Activated CD4-positive, alpha-beta T cell treated with anti-CD3 and anti-CD28 coated beads, Interleukin-2, Interleukin-6, amounts not matched to agents 100 ng/mL and 50 ng/mL, durations not matched to agents 16 hours and 8 hours (primary cell): ENCODE data around the gene LRRC2.
A peak's percentile ranks its signal among the peaks of the same experiment; 100 is the strongest.
"Not testable (repeated sequence)": the region's sequence is repeated elsewhere in the genome, so short reads cannot be mapped to it uniquely, and the experiment has no call there.

Source experiments
- DNase-seq: peaks from one replicate; pipeline ENCODE4 v3.0.0-alpha.2; 2020

LRRC2 gene

GRCh38 chr3:46551615-46552014 is 14.5 kb downstream of the LRRC2 start:
- DNase-seq: no peak

- no peak for DNase-seq
These were observed 16.1 kb downstream of the LRRC2 start for GRCh38 chr3:46549989-46550388.

- DNase-seq: no peak
These were observed 16.6 kb downstream of the LRRC2 start for GRCh38 chr3:46549408-46549904.

- not testable (repeated sequence) for DNase-seq
These were observed 17.5 kb downstream of the LRRC2 start for GRCh38 chr3:46548611-46549010.

- DNase-seq: no peak
These were observed 19.1 kb downstream of the LRRC2 start for GRCh38 chr3:46546896-46547440.

- no peak for DNase-seq
These were observed 20.1 kb downstream of the LRRC2 start for GRCh38 chr3:46545818-46546630.

GRCh38 chr3:46544771-46545503 is 21.2 kb downstream of the LRRC2 start:
- no peak for DNase-seq

- no peak for DNase-seq
These were observed 23.3 kb downstream of the LRRC2 start for GRCh38 chr3:46542801-46543201.

GRCh38 chr3:46542344-46542743 is 23.8 kb downstream of the LRRC2 start:
- DNase-seq: no peak

- no peak for DNase-seq
These were observed 24.3 kb downstream of the LRRC2 start for GRCh38 chr3:46541835-46542234.

- no peak for DNase-seq
These were observed 25.6 kb downstream of the LRRC2 start for GRCh38 chr3:46540550-46540949.

GRCh38 chr3:46539443-46540005 is 26.6 kb downstream of the LRRC2 start:
- no peak for DNase-seq

- DNase-seq: peak; percentile 92
These were observed 27.2 kb downstream of the LRRC2 start for GRCh38 chr3:46538803-46539442.

GRCh38 chr3:46538425-46538802 is 27.7 kb downstream of the LRRC2 start:
- not testable (repeated sequence) for DNase-seq

- no peak for DNase-seq
These were observed 28.3 kb downstream of the LRRC2 start for GRCh38 chr3:46537779-46538178.

- no peak for DNase-seq
These were observed 28.8 kb downstream of the LRRC2 start for GRCh38 chr3:46537316-46537715.

GRCh38 chr3:46536758-46537157 is 29.3 kb downstream of the LRRC2 start:
- no peak for DNase-seq

- DNase-seq: no peak
These were observed 30.4 kb downstream of the LRRC2 start for GRCh38 chr3:46535746-46536145.

- no peak for DNase-seq
These were observed 33.0 kb downstream of the LRRC2 start for GRCh38 chr3:46533091-46533490.

GRCh38 chr3:46527239-46527638 is 38.9 kb downstream of the LRRC2 start:
- DNase-seq: no peak

GRCh38 chr3:46524832-46525231 is 41.3 kb downstream of the LRRC2 start:
- DNase-seq: no peak

- DNase-seq: no peak
These were observed 42.1 kb downstream of the LRRC2 start for GRCh38 chr3:46524008-46524407.

GRCh38 chr3:46523556-46523955 is 42.5 kb downstream of the LRRC2 start:
- no peak for DNase-seq
